ENCODE measurements around the gene LGR4.

DNA sequence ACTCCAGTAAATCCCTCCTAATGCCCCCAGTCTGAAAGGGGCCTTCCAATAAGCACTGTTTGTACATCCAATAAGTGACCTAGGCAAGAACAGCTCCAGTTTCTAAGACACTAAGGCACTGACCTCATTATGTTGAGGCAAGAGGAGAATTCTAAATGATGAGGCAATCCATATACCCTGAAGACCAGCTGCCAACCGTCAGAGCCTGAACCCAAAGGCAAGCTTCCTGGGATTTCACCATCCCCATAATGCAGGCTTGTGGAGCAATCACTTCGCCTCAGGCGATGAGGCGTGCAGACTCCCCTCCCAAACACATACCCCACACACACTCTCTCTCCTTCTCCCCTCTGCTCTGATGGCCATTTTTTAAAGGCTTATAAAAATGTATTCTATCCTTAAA, 49.5 kb downstream of the LGR4 start:
- TF ChIP-seq YY1 (IDR thresholded peaks at IDR 0.05; ENCODE audit: insufficient read depth, insufficient read length) (no peak), SUZ12 (IDR thresholded peaks at IDR 0.05; ENCODE audit: extremely low read depth, insufficient read depth, insufficient read length) (no peak), ZNF274 (IDR thresholded peaks at IDR 0.05; ENCODE audit: low read depth, low read length) (no peak)
